GM18858 (cell line): Measurements from ENCODE around the gene LCN12.

Experiments used
- ATAC-seq: cut with Tn5 transposase; IDR thresholded peaks from one replicate; pipeline ENCODE4 v1.9.1; 2021; ENCODE audit not compliant: unreplicated experiment

The LCN12 gene

DNA sequence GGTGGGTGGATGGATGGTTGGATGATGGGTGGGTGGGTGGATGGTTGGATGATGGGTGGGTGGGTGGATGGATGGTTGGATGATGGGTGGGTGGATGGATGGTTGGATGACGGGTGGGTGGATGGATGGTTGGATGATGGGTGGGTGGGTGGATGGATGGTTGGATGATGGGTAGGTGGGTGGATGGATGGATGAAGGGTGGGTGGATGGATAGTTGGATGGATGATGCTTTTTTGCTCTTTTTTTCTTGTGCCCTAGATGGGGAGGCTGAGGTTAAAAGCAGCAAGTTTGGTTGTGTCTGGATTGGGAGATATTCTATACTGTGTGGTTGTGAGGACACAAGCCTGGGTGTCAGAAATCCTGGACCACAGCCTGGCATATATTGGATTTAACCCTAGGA, 5.4 kb downstream of the LCN12 start:
- ATAC-seq = no peak

- ATAC-seq = no peak
Observed at GRCh38 chr9:136957901-136958300, 5.8 kb downstream of the LCN12 start.

DNA sequence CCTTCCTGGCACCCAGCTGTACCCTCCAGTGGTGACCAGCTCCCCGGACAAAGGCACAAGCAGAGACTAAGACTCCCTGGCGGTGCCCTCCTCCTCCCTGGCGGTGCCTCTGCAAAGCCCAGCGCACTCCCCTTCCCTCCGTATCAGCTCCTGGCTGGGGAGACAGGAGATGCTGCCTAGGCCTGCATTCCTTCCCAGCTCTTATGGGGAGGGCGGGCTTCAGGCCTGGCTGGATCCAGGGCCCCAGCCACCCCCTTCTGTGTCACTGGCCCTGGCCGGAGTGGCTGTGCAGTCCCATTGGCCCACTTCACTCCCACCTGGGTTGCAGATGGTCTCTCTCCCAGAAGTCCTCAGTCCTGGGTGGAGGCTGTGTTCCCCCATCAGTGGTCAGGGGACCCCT, 6.4 kb downstream of the LCN12 start:
- ATAC-seq = no peak

DNA sequence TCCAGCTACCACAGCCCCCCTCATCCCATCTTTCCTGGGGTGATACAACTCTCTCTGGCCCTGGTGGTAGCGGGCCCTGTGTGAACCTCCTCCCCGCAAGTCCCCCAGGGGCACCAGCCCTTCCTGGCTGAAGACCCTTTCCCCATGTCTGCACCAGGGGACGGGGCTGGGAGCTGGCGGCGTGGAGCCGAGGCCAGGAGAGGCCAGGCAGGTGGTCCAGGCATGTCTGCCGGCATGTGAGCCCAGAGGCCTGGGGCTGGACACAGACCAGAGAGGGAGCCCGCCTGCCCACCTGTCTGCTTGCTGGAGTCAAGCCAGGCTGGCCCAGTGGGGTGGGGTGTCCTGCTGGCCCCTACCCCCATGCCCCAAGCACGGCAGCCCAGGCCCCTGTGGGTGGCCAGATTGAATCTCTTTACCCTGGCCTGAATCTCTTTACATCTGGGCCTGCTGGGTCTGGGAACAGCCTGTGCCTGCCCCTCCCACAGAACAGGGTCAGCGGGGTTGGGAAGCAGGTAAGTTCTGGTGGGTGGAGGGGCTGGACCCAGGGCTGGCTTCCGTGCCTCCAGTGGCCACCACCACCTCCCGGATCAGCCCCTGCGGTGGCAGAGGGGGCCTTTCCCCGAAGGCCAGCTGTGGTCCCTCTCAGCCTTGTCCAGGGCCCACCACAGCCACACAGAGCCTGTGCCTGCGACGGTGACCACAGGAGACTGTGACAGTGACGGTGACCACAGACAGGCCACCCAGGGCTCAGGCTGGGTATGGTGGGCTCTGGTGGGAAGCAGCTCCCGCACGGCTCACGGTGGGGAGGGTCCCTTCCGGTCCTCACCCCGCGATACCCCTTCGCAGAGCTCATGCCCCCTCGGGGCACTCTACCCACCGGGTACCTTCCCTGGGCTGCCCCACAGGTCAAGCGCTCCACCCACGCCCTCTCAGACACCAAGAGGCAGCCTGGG, 7.1 kb downstream of the LCN12 start:
- ATAC-seq = no peak

- no peak for ATAC-seq
Observed at GRCh38 chr9:136960212-136960937, 8.3 kb downstream of the LCN12 start.

GRCh38 chr9:136960938-136961275, 8.8 kb downstream of the LCN12 start:
- ATAC-seq = no peak

- ATAC-seq = no peak
Observed at GRCh38 chr9:136961279-136962065, 9.4 kb downstream of the LCN12 start.

GRCh38 chr9:136962163-136962562, 10.1 kb downstream of the LCN12 start:
- no peak for ATAC-seq

DNA sequence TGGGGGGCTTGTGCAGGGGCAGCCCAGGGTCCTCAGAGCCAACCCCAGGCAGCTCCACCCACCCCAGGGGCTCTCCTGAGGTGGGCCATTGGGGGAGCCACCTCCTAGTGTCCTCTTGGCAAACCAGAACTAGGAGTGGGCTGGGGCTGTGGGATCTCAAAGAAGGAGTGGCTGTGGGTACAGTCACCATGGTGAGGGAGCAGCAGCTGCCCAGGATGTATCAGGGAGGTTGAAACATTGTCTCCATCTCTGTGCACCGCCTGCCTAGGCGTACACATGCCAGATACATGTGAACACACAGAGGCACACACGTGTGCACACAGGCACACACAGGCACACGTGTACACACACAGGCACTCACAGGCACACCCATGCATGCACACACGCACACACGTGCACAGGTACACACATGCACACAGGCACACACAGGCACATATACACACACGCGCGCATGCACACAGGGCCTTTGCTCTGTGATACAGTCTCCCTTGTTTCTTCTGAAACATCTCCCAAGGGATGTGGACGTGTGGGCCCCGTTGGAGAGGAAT, 10.7 kb downstream of the LCN12 start:
- no peak for ATAC-seq

- no peak for ATAC-seq
Observed at GRCh38 chr9:136963341-136963740, 11.3 kb downstream of the LCN12 start.

DNA sequence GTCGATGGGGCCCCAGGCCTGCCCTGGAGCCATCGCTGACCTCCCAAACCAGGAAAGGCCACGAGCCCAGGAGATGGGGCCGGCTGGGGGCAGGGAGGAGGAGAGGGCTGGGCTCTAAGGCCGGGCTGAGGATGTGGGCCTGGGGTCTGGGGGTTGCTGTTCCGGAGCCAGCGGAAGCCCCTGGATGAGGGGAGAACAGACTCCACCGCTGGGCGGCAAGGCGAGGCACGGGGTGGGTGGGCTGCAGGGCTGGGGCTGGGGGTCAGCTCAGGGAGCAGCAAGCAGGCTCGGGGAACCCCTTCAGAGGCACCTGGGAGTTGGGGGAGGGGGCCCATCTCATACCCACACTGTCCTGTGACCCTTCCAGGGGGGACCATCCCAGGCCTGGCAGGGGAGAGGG, 11.7 kb downstream of the LCN12 start:
- ATAC-seq = no peak

GRCh38 chr9:136964171-136964689, 12.2 kb downstream of the LCN12 start:
- ATAC-seq = no peak

- ATAC-seq = no peak
Observed at GRCh38 chr9:136964833-136965422, 12.9 kb downstream of the LCN12 start.

- no peak for ATAC-seq
Observed at GRCh38 chr9:136965771-136966484, 13.9 kb downstream of the LCN12 start.

DNA sequence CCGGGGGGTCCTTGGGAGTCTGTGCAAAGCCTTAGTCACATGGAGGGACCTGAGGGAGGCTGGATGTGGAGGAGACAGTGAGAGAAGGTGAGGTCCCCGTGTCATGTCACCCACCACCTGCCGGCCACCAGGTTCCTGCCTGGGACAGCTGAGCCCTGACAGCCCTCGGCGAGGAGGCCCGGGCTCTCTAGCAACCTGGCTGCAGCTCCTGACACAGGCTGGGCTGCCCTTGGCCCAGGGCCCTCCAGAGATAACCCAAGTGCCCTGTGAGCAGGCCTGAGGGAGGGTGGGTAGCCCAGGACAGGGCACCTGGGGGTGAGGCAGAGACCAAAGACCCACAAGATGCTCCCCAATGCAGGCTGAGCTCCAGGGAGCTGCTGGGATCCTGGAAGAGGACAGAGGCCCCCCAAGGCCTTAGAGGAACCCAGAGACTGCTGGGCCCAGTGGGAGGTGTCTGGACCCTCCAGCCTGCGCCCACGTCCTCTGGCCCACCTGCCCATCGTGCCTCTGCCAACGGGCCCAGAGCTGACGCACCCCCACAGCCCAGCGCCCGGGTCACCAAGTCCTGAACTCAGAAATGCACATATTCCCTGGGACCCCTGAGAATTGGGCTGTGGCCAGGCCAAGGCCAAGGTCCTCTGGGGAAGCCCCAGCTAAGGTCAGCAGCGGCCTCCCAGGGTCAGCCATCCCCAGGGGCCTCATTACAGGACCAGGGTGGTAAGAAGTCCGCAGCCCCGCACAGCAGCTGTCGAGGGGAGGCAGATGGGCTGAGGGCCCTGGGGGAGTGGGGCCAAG, 16.5 kb downstream of the LCN12 start:
- ATAC-seq = no peak

GRCh38 chr9:136969150-136969549, 17.1 kb downstream of the LCN12 start:
- ATAC-seq = no peak

DNA sequence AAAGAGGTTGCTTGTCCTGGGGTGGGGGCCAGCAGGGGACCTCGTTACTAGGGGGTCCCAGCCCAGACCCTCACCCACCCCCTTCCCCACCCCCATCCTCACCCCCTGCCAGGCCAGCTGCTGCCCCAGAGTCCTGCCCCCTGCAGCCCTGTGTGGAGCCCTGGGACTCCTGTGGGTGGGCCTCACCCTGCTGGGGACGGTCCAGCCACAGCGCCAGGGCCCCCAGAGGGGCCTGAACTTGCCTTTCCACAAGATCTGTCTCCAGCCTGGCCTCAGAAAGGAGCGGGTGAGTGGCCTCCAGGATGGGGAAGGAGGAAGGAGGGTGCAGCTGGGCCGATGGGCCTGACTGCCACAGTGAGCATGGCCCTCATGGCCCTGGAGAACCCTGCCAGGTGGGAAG, 17.7 kb downstream of the LCN12 start:
- ATAC-seq = no peak

DNA sequence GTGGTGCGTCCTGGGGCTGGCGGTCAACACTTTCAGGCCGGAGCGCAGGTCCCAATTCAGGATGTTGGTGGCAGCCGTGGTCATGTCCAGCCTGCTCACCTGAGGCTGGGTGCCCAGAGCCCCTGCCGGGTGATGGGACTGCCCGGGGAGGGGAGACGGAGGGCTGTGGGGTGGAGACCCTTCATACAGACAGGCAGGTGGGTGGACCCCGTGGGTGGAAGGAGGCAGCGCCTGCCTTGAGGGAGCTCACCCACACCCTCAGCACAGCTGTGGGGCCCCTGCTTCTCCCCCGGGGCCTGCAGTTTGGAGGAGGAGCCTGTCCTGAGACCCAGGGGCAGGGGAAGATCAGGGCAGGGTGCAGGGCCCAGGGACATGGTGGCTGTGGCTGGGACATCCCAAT, 18.3 kb downstream of the LCN12 start:
- no peak for ATAC-seq

- no peak for ATAC-seq
Observed at GRCh38 chr9:136971746-136972145, 19.7 kb downstream of the LCN12 start.
